Endothelial cell of umbilical vein (primary cell): ENCODE measurements around the gene PCMTD2. TPM values are rescaled to one million over a fixed set of nuclear protein-coding genes. Genes with fewer than 3 reads are reported as not detected.

Experiments
- BruUV-seq: library from RNA; stranded (reverse); fragments of 400-500 nt; replicated peaks from 2 replicates; lab custom pipeline; 2021; lab: Mats Ljungman, UMichigan
- CTCF ChIA-PET: fragments of 300-600, 350-600 bp; sonication (Branson Sonifier 250); formaldehyde crosslinking; loops from one replicate; lab custom pipeline; 2021; ENCODE audit warnings: antibody characterized with exemption, inconsistent platforms; lab: Charles Lee
- POLR2A ChIA-PET: fragments of 300-600, 350-600 bp; sonication (Branson Sonifier 250); formaldehyde crosslinking; loops from one replicate; lab custom pipeline; 2021; ENCODE audit warnings: antibody characterized with exemption, inconsistent platforms; lab: Charles Lee
- DNase-seq: peaks from one replicate; pipeline ENCODE4 v3.0.0-alpha.2; 2011; ENCODE audit warnings: low read depth, low spot score
- FAIRE-seq: peaks from 2 replicates; lab custom pipeline; 2011; peaks lifted over from hg19 to GRCh38; lab: Jason Lieb, UNC
- H2AFZ ChIP-seq: 2 replicates; pipeline ENCODE4 v1.6.0; 2012; ENCODE audit warnings: low read depth, low read length, control low read depth, inconsistent platforms
- H3K27ac ChIP-seq: 2 replicates; pipeline ENCODE4 v1.5.1; 2011; ENCODE audit warnings: low read depth, mild to moderate bottlenecking, control low read depth, low read length, moderate library complexity; ENCODE audit not compliant: insufficient read depth
- H3K27me3 ChIP-seq, 2 experiments: 2 replicates each; pipeline versions ENCODE4 v1.6.0 to v1.6.1; 2011; ENCODE audit warnings: low read length in 2 of 2, mixed read lengths in 1 of 2; ENCODE audit not compliant: control insufficient read depth in 2 of 2, insufficient read depth in 2 of 2
- H3K36me3 ChIP-seq, 2 experiments: 2 replicates in 1 of 2; 3 replicates in 1 of 2; pipeline ENCODE4 v1.5.1; 2011; ENCODE audit warnings: low read length in 2 of 2, mild to moderate bottlenecking in 1 of 2, moderate library complexity in 1 of 2; ENCODE audit not compliant: control insufficient read depth in 2 of 2, insufficient read depth in 2 of 2; ENCODE audit errors: extremely low read depth in 1 of 2
- H3K4me1 ChIP-seq: 3 replicates; pipeline ENCODE4 v1.5.1; 2011; ENCODE audit warnings: mild to moderate bottlenecking, low read length; ENCODE audit not compliant: control insufficient read depth, insufficient read depth; ENCODE audit errors: extremely low read depth
- H3K4me2 ChIP-seq: 2 replicates; pipeline ENCODE4 v1.6.1; 2011; ENCODE audit warnings: low read length, control low read depth, mixed read lengths; ENCODE audit not compliant: insufficient read depth
- H3K4me3 ChIP-seq, 3 experiments: fragments of 200-600 bp in 1 of 3; sonication (generic), shearing (Covaris generic) in 1 of 3; replicated peaks in 1 of 3; 2 replicates each; pipeline ENCODE4 v1.5.1; 2011 to 2016; ENCODE audit warnings: control low read depth in 3 of 3, low read length in 3 of 3, mild to moderate bottlenecking in 2 of 3, inconsistent platforms in 1 of 3, low read depth in 1 of 3, moderate library complexity in 1 of 3; ENCODE audit not compliant: insufficient read depth in 1 of 3
- H3K79me2 ChIP-seq: 2 replicates; pipeline ENCODE4 v1.6.0; 2012; ENCODE audit warnings: low read length, inconsistent platforms; ENCODE audit not compliant: control insufficient read depth, insufficient read depth
- H3K9ac ChIP-seq: replicated peaks from 2 replicates; pipeline ENCODE3; 2011; ENCODE audit warnings: low read length, control low read depth; ENCODE audit not compliant: insufficient read depth; ENCODE audit errors: extremely low read depth
- H3K9me1 ChIP-seq: replicated peaks from 3 replicates; pipeline ENCODE4 v1.6.0; 2011; ENCODE audit warnings: mild to moderate bottlenecking, low read length; ENCODE audit not compliant: control insufficient read depth, insufficient read depth; ENCODE audit errors: extremely low read depth
- H3K9me3 ChIP-seq: replicated peaks from 2 replicates; pipeline ENCODE4 v1.5.1; 2012; ENCODE audit warnings: low read length, inconsistent platforms; ENCODE audit not compliant: control insufficient read depth, insufficient read depth
- H4K20me1 ChIP-seq: replicated peaks from 2 replicates; pipeline ENCODE3; 2011; ENCODE audit warnings: mild to moderate bottlenecking, low read length; ENCODE audit not compliant: control insufficient read depth, insufficient read depth; ENCODE audit errors: extremely low read depth
- EZH2 ChIP-seq: IDR thresholded peaks from 2 replicates; pipeline ENCODE4 v1.6.1; 2012; ENCODE audit warnings: borderline replicate concordance, low read depth, mild to moderate bottlenecking, moderate library complexity, low read length, inconsistent platforms; ENCODE audit not compliant: severe bottlenecking
- FOS ChIP-seq: IDR thresholded peaks from 2 replicates; pipeline ENCODE4 v1.6.1; 2011; ENCODE audit warnings: mild to moderate bottlenecking, low read length, moderate library complexity, borderline replicate concordance; ENCODE audit not compliant: insufficient read depth
- GATA2 ChIP-seq: IDR thresholded peaks from 2 replicates; pipeline ENCODE4 v1.7.0; 2011; ENCODE audit warnings: low read depth, mild to moderate bottlenecking, moderate library complexity, mixed read lengths, low read length; ENCODE audit not compliant: insufficient read length, insufficient read depth
- JUN ChIP-seq: IDR thresholded peaks from 2 replicates; pipeline ENCODE4 v1.6.1; 2011; ENCODE audit warnings: borderline replicate concordance, low read depth; ENCODE audit not compliant: insufficient read length, insufficient read depth
- MYC ChIP-seq: IDR thresholded peaks from one replicate; pipeline ENCODE4 v1.6.1; 2011; ENCODE audit warnings: mild to moderate bottlenecking, low read depth, low read length
- POLR2A ChIP-seq: IDR thresholded peaks from 2 replicates; pipeline ENCODE4 v1.6.1; 2012; ENCODE audit warnings: low read depth, mild to moderate bottlenecking, control low read depth, low read length
- POLR2AphosphoS5 ChIP-seq: IDR thresholded peaks from 2 replicates; pipeline ENCODE4 v1.6.1; 2012; ENCODE audit warnings: low read depth, mild to moderate bottlenecking, control low read depth, low read length, moderate library complexity; ENCODE audit not compliant: insufficient read depth
- dilution Hi-C: fragments of 300-500 bp; cut with MboI; formaldehyde crosslinking; loops from one replicate; pipeline ENCODE4 v1.15.0; 2019; ENCODE audit warnings: low sequenced_read_pairs; ENCODE audit not compliant: extremely low pct_ligation_motif_present
- intact Hi-C: fragments of 100-400 bp; cut with micrococcal nuclease; formaldehyde crosslinking; loops from one replicate; pipeline ENCODE4 v1.10.0; 2022
- polyA plus RNA-seq, 4 experiments: library from polyadenylated mRNA; depleted of rRNA in 3 of 4; stranded (reverse) in 3 of 4; unstranded in 1 of 4; fragments of >200 nt; gene quantifications; 2 replicates each; pipeline versions ENCODE4 v1.2.1 to v1.2.3, GENCODE V29; 2011 to 2012; ENCODE audit warnings: missing spikeins in 1 of 4
- total RNA-seq: library from RNA; stranded (reverse); gene quantifications from 2 replicates; pipeline ENCODE4 v1.2.3, GENCODE V29; 2021
- TF ChIP-seq, protein P1 (sequence below), 2 donors: IDR thresholded peaks; 1 replicate in 1 of 2; 2 replicates in 1 of 2; pipeline ENCODE4 v1.5.1; 2011; ENCODE audit warnings: low read length in 2 of 2, mild to moderate bottlenecking in 2 of 2, moderate library complexity in 2 of 2, control low read depth in 1 of 2, inconsistent platforms in 1 of 2, low read depth in 1 of 2; ENCODE audit not compliant: insufficient read depth in 1 of 2; ENCODE audit errors: extremely low read depth in 1 of 2
- TF ChIP-seq, protein P2 (sequence below): IDR thresholded peaks from 2 replicates; pipeline ENCODE4 v1.6.1; 2011; ENCODE audit not compliant: insufficient read depth, insufficient read length

The PCMTD2 gene
- total and polyA plus RNA-seq, 2 donors (not counting 3 experiments of a cell fraction or from before 2014, with no cell fraction given) = 27.4 to 45.7 TPM

DNA sequence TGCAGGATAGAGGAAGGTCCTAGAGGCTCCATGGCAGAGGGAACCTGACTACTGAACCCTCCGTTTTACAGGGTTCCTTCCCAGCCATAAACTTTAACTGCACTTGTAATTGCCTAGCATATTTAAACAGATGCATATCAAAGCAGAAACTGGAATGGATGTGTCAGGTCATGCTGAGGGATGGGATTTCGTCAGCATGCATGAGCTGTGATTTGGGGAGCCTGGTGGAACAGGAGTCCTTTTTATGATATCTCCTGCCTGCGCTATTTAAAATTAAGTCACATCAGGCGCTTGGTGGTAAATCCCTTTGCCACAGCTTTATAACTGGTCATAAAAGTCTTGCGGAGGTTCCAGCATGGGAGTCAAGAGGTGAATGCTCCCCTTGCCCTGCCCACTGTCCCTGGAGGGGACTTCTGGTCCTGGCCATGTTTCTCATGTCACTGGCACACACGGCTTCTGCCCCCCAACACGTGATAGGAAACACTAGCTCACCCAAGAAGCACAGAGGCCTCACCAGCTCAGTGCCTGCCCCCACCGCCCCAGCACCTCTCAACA lies 26.0 kb upstream of the PCMTD2 start:
- ChIA-PET CTCF (interaction anchor here (1.2 kb wide), 1 partner anchor 11 kb away, joined by 4 read pairs; no protein-coding TSS in a partner anchor), POLR2A (no interaction called here)
- H3K27me3 ChIP-seq = no peaks in the 10 kb centered on the region
- dilution Hi-C loops = no loop called here
- DNase-seq (no peak), FAIRE-seq (no peak)
- no peaks in the 10 kb centered on the region for H3K79me2 ChIP-seq
- no peaks in the 10 kb centered on the region for H3K36me3 ChIP-seq
- no peaks in the 10 kb centered on the region for H3K9me3 ChIP-seq
- TF ChIP-seq POLR2A (no peak), POLR2AphosphoS5 (no peak), MYC (no peak), GATA2 (no peak), JUN (no peak), EZH2 (no peak), FOS (no peak)
- TF ChIP-seq, protein P1, sequence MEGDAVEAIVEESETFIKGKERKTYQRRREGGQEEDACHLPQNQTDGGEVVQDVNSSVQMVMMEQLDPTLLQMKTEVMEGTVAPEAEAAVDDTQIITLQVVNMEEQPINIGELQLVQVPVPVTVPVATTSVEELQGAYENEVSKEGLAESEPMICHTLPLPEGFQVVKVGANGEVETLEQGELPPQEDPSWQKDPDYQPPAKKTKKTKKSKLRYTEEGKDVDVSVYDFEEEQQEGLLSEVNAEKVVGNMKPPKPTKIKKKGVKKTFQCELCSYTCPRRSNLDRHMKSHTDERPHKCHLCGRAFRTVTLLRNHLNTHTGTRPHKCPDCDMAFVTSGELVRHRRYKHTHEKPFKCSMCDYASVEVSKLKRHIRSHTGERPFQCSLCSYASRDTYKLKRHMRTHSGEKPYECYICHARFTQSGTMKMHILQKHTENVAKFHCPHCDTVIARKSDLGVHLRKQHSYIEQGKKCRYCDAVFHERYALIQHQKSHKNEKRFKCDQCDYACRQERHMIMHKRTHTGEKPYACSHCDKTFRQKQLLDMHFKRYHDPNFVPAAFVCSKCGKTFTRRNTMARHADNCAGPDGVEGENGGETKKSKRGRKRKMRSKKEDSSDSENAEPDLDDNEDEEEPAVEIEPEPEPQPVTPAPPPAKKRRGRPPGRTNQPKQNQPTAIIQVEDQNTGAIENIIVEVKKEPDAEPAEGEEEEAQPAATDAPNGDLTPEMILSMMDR (IDR thresholded peaks at IDR 0.05; ENCODE audit: extremely low read depth in 1 of 2, insufficient read depth in 1 of 2, low read depth in 1 of 2, low read length in 2 of 2) = no peak
- TF ChIP-seq, protein P2, sequence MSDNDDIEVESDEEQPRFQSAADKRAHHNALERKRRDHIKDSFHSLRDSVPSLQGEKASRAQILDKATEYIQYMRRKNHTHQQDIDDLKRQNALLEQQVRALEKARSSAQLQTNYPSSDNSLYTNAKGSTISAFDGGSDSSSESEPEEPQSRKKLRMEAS = no peak
- no TSS peak for BruUV-seq
- H3K4me1 ChIP-seq = peaks cover 1% of the 10 kb centered on the region
- intact Hi-C loops = no loop called here
- no peak overlapping the region for H3K27ac ChIP-seq
- no peaks in the 10 kb centered on the region for H3K9me1 ChIP-seq
- no peaks in the 10 kb centered on the region for H4K20me1 ChIP-seq
- no peak overlapping the region for H3K4me2 ChIP-seq
- no peak overlapping the region for H3K9ac ChIP-seq
- no peak overlapping the region for H2AFZ ChIP-seq
- no peak overlapping the region for H3K4me3 ChIP-seq
